GM18502 (cell line): ENCODE data around the gene PCDHB9.
"Not testable (repeated sequence)": the region's sequence is repeated elsewhere in the genome, so short reads cannot be mapped to it uniquely, and the experiment has no call there.

Experiments
- ATAC-seq: cut with Tn5 transposase; IDR thresholded peaks from one replicate; pipeline ENCODE4 v1.9.1; 2021; ENCODE audit warnings: mild to moderate bottlenecking; ENCODE audit not compliant: unreplicated experiment, poor library complexity

The PCDHB9 gene

DNA sequence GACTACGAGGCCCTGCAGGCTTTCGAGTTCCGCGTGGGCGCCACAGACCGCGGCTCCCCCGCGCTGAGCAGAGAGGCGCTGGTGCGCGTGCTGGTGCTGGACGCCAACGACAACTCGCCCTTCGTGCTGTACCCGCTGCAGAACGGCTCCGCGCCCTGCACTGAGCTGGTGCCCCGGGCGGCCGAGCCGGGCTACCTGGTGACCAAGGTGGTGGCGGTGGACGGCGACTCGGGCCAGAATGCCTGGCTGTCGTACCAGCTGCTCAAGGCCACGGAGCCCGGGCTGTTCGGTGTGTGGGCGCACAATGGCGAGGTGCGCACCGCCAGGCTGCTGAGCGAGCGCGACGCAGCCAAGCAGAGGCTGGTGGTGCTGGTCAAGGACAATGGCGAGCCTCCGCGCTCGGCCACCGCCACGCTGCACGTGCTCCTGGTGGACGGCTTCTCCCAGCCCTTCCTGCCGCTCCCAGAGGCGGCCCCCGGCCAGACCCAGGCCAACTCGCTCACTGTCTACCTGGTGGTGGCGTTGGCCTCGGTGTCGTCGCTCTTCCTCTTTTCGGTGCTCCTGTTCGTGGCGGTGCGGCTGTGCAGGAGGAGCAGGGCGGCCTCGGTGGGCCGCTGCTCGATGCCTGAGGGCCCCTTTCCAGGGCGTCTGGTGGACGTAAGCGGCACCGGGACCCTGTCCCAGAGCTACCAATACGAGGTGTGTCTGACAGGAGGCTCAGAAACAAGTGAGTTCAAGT lies 2.7 kb upstream of the PCDHB9 start:
- not testable (repeated sequence) for ATAC-seq

DNA sequence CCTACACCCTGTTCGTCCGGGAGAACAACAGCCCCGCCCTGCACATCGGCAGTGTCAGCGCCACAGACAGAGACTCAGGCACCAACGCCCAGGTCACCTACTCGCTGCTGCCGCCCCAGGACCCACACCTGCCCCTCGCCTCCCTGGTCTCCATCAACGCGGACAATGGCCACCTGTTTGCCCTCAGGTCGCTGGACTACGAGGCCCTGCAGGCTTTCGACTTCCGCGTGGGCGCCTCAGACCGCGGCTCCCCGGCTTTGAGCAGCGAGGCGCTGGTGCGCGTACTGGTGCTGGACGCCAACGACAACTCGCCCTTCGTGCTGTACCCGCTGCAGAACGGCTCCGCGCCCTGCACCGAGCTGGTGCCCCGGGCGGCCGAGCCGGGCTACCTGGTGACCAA lies 1.7 kb downstream of the PCDHB9 start:
- ATAC-seq: not testable (repeated sequence)

- ATAC-seq: not testable (repeated sequence)
Measured at GRCh38 chr5:141189131-141189530, 2.2 kb downstream of the PCDHB9 start.

- ATAC-seq: no peak
Measured at GRCh38 chr5:141192110-141192725, 5.3 kb downstream of the PCDHB9 start, which contains the start of gene PCDHB10. Gene PCDHB10, plus strand, starts transcription at chr5:141192353. Its CDS starts 200 bp downstream, at chr5:141192553.

- not testable (repeated sequence) for ATAC-seq
Measured at GRCh38 chr5:141194332-141194731, 7.4 kb downstream of the PCDHB9 start.

- ATAC-seq: no peak
Measured at GRCh38 chr5:141196363-141196762, 9.4 kb downstream of the PCDHB9 start.

DNA sequence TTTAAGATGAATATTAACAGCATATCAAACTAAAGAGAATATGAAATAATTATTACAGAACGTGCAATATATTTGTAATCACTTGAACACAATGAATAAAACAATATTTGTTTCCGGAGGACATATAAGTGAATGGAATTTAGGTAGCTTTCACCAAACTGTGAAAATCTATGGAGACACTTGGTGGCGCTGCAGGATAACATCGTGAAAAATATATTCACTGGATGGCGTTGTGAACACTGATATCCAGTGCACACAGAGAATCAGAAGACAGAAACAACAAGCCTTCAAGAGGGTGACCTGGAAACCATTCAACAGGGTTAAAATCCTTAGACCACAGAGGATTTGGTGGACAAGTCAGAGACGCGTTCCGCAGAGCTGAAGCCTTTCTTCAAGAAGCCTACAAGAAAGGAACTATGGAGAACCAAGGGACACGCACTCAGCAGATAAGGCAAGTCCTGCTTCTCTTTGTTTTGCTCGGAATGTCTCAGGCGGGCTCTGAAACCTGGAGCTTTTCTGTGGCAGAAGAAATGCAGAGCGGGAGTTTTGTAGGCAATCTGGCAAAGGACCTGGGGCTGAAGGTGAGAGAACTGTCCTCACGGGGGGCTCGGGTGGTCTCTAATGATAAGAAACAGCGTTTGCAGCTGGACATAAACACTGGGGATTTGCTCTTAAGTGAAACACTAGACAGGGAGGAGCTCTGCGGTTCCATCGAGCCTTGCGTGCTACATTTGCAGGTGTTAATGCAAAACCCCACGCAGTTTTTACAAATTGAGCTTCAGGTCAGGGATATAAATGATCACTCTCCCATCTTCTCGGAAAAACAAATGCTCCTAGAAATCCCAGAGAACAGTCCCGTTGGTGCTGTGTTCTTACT lies 12.6 kb downstream of the PCDHB9 start, which contains the start of gene PCDHB11:
TSS of gene PCDHB11 (plus strand) at position 269 of the 877 bp plus-strand sequence. CDS start at position 417, 148 bp downstream.
- no peak for ATAC-seq

GRCh38 chr5:141201126-141201525 lies 14.2 kb downstream of the PCDHB9 start:
- ATAC-seq: not testable (repeated sequence)

DNA sequence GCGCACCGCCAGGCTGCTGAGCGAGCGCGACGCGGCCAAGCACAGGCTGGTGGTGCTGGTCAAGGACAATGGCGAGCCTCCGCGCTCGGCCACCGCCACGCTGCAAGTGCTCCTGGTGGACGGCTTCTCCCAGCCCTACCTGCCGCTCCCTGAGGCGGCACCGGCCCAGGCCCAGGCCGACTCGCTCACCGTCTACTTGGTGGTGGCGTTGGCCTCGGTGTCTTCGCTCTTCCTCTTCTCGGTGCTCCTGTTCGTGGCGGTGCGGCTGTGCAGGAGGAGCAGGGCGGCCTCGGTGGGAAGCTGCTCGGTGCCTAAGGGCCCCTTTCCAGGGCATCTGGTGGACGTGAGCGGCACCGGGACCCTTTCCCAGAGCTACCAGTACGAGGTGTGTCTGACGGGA lies 14.7 kb downstream of the PCDHB9 start:
- ATAC-seq: not testable (repeated sequence)

DNA sequence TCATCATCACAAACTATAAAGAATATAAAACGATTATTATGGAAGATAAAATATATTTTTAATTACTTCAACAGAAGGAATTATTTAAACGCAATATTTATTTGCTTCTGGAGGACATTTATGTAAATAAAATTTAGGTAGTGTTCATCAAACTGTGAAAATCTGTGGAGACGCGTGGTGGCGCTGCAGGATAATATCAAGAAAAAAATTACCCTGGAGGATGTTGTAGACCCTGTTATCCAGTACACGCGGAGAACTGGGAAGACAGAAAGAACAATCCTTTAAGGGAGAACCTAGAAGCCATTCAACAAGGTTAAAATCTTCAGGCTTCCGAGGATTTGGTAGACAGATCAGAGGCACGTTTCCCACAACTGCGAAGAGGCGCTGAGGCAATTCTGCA lies 21.5 kb downstream of the PCDHB9 start, which contains the start of gene PCDHB12:
TSS of gene PCDHB12 (plus strand) at position 242 of the 400 bp plus-strand sequence. CDS start 189 bp downstream, outside the sequence.
- ATAC-seq: no peak

- not testable (repeated sequence) for ATAC-seq
Measured at GRCh38 chr5:141210281-141210680, 23.3 kb downstream of the PCDHB9 start.

GRCh38 chr5:141210849-141211248 lies 23.9 kb downstream of the PCDHB9 start:
- ATAC-seq: not testable (repeated sequence)

DNA sequence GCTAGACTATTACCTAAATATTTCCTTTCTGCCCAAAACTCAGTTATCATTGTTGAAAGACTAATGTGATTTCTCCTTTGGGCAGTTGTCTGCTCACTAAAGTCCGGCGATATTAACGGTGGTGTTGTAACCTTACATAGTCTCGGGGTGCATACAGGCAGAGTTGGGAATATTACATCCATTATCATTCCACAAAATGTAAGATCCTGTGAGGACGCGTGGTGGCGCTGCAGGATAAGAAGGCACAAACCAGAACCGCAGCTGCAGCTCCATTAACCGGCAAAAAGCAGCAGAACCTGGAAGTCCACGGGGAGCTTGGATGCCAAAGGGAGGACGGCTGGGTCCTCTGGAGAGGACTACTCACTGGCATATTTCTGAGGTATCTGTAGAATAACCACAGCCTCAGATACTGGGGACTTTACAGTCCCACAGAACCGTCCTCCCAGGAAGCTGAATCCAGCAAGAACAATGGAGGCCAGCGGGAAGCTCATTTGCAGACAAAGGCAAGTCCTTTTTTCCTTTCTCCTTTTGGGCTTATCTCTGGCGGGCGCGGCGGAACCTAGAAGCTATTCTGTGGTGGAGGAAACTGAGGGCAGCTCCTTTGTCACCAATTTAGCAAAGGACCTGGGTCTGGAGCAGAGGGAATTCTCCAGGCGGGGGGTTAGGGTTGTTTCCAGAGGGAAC lies 26.8 kb downstream of the PCDHB9 start, which contains the start of gene PCDHB13:
TSS of gene PCDHB13 (plus strand) at position 264 of the 684 bp plus-strand sequence. CDS start at position 469, 205 bp downstream.
- ATAC-seq: not testable (repeated sequence)

DNA sequence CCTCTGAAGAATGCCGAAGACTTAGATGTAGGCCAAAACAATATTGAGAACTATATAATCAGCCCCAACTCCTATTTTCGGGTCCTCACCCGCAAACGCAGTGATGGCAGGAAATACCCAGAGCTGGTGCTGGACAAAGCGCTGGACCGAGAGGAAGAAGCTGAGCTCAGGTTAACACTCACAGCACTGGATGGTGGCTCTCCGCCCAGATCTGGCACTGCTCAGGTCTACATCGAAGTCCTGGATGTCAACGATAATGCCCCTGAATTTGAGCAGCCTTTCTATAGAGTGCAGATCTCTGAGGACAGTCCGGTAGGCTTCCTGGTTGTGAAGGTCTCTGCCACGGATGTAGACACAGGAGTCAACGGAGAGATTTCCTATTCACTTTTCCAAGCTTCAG lies 27.6 kb downstream of the PCDHB9 start:
- ATAC-seq: not testable (repeated sequence)

GRCh38 chr5:141215504-141215903 lies 28.5 kb downstream of the PCDHB9 start:
- not testable (repeated sequence) for ATAC-seq

GRCh38 chr5:141216035-141216434 lies 29.1 kb downstream of the PCDHB9 start:
- not testable (repeated sequence) for ATAC-seq

GRCh38 chr5:141223112-141223783 lies 36.3 kb downstream of the PCDHB9 start, which contains the start of gene PCDHB14:
Gene PCDHB14, plus strand, starts transcription at chr5:141223343. Its CDS starts 163 bp downstream, at chr5:141223506.
- no peak for ATAC-seq

- not testable (repeated sequence) for ATAC-seq
Measured at GRCh38 chr5:141224844-141225243, 37.9 kb downstream of the PCDHB9 start.

GRCh38 chr5:141225421-141225820 lies 38.5 kb downstream of the PCDHB9 start:
- not testable (repeated sequence) for ATAC-seq
